ENCODE measurements around the gene P2RY12. TPM values are rescaled to one million over a fixed set of nuclear protein-coding genes. Genes with fewer than 3 reads are reported as not detected.

The P2RY12 gene
- total RNA-seq, 2 donors from 2014 or later, result not detected

- H3K27ac ChIP-seq (ENCODE audit: low read depth, low read length), result no peak overlapping the region
Observed at GRCh38 chr3:151300539-151300938, 84.0 kb downstream of the P2RY12 start.

GRCh38 chr3:151299006-151299405 is 85.5 kb downstream of the P2RY12 start:
- H3K4me3 ChIP-seq (ENCODE audit: low read length), result no peak overlapping the region
- no peak overlapping the region for H3K9ac ChIP-seq (ENCODE audit: extremely low read depth, low read length, poor library complexity, severe bottlenecking)
- no peak for DNase-seq
- Mint-ChIP-seq H3K36me3 (ENCODE audit: low read depth) (no peaks in the 10 kb centered on the region), H3K27ac (no peak overlapping the region), H3K9me3 (no peaks in the 10 kb centered on the region), H3K4me1 (peaks cover 15% of the 10 kb centered on the region), H3K27me3 (ENCODE audit: insufficient read depth) (no peaks in the 10 kb centered on the region), H3K4me3 (no peak overlapping the region)
- H3K9me3 ChIP-seq (ENCODE audit: control insufficient read depth, low read length), result no peaks in the 10 kb centered on the region
- H3K27me3 ChIP-seq (ENCODE audit: control insufficient read depth, insufficient read depth, low read length, poor library complexity, severe bottlenecking), result no peaks in the 10 kb centered on the region
- 86 to 96% methylated on average over 1 to 2 of the region's 2 CpGs for WGBS, 2 experiments (ENCODE audit: insufficient coverage in 1 of 2, insufficient read length in 1 of 2)
- H3K4me1 ChIP-seq (ENCODE audit: control insufficient read depth, insufficient read depth, low read length), result no peaks in the 10 kb centered on the region
- no peak overlapping the region for H3K27ac ChIP-seq (ENCODE audit: low read depth, low read length)
- H3K36me3 ChIP-seq (ENCODE audit: control insufficient read depth, insufficient read depth, low read length), result no peaks in the 10 kb centered on the region
- no peak for TF ChIP-seq CTCF (conservative IDR thresholded peaks at IDR 0.05)

More at GRCh38 chr3:151300539-151300938, 84.0 kb downstream of the P2RY12 start:
- TF ChIP-seq CTCF (conservative IDR thresholded peaks at IDR 0.05), result no peak
- Histone ChIP-seq H3K36me3 (ENCODE audit: control insufficient read depth, insufficient read depth, low read length) (no peaks in the 10 kb centered on the region), H3K4me3 (ENCODE audit: low read length) (no peak overlapping the region), H3K9me3 (ENCODE audit: control insufficient read depth, low read length) (no peaks in the 10 kb centered on the region), H3K4me1 (ENCODE audit: control insufficient read depth, insufficient read depth, low read length) (peaks cover 3% of the 10 kb centered on the region), H3K9ac (ENCODE audit: extremely low read depth, low read length, poor library complexity, severe bottlenecking) (no peak overlapping the region), H3K27me3 (ENCODE audit: control insufficient read depth, insufficient read depth, low read length, poor library complexity, severe bottlenecking) (no peaks in the 10 kb centered on the region)
- DNase-seq, result no peak
- Mint-ChIP-seq H3K27ac (no peak overlapping the region), H3K4me1 (peaks cover 17% of the 10 kb centered on the region), H3K36me3 (ENCODE audit: low read depth) (no peaks in the 10 kb centered on the region), H3K9me3 (no peaks in the 10 kb centered on the region), H3K27me3 (ENCODE audit: insufficient read depth) (no peaks in the 10 kb centered on the region), H3K4me3 (no peak overlapping the region)
- 89% methylated on average over 1 of the region's 1 CpG; no CpG with 5 or more reads in 1 of the 2 experiments for WGBS, 2 experiments (ENCODE audit: insufficient coverage in 1 of 2, insufficient read length in 1 of 2)

- H3K4me3 Mint-ChIP-seq, result no peak overlapping the region
Observed at GRCh38 chr3:151297429-151297828, 87.1 kb downstream of the P2RY12 start.

More at GRCh38 chr3:151297429-151297828, 87.1 kb downstream of the P2RY12 start:
- Histone ChIP-seq H3K9me3 (ENCODE audit: control insufficient read depth, low read length) (no peaks in the 10 kb centered on the region), H3K36me3 (ENCODE audit: control insufficient read depth, insufficient read depth, low read length) (no peaks in the 10 kb centered on the region), H3K27me3 (ENCODE audit: control insufficient read depth, insufficient read depth, low read length, poor library complexity, severe bottlenecking) (no peaks in the 10 kb centered on the region), H3K4me3 (ENCODE audit: low read length) (no peak overlapping the region), H3K9ac (ENCODE audit: extremely low read depth, low read length, poor library complexity, severe bottlenecking) (no peak overlapping the region), H3K27ac (ENCODE audit: low read depth, low read length) (no peak overlapping the region), H3K4me1 (ENCODE audit: control insufficient read depth, insufficient read depth, low read length) (no peaks in the 10 kb centered on the region)
- no peak overlapping the region for H3K27ac Mint-ChIP-seq
- 86% methylated on average over 1 of the region's 2 CpGs; no CpG with 5 or more reads in 1 of the 2 experiments for WGBS, 2 experiments (ENCODE audit: insufficient coverage in 1 of 2, insufficient read length in 1 of 2)
- DNase-seq, result no peak
- no peaks in the 10 kb centered on the region for H3K36me3 Mint-ChIP-seq (ENCODE audit: low read depth)
- peaks cover 9% of the 10 kb centered on the region for H3K4me1 Mint-ChIP-seq
- no peaks in the 10 kb centered on the region for H3K9me3 Mint-ChIP-seq
- H3K27me3 Mint-ChIP-seq (ENCODE audit: insufficient read depth), result no peaks in the 10 kb centered on the region
- TF ChIP-seq CTCF (conservative IDR thresholded peaks at IDR 0.05), result no peak

All from endodermal cell (in vitro differentiated cells).